GM21528 (cell line): ENCODE results near the gene CDH13.

ENCODE experiments used
- ATAC-seq: cut with Tn5 transposase; IDR thresholded peaks from one replicate; pipeline ENCODE4 v1.9.1; 2021; ENCODE audit warnings: mild to moderate bottlenecking, moderate library complexity; ENCODE audit not compliant: unreplicated experiment, low FRiP score

The CDH13 gene

GRCh38 chr16:83075956-83076355 is 449.2 kb downstream of the CDH13 start:
- no peak for ATAC-seq

GRCh38 chr16:83083361-83083760 is 456.6 kb downstream of the CDH13 start:
- ATAC-seq, result no peak

DNA sequence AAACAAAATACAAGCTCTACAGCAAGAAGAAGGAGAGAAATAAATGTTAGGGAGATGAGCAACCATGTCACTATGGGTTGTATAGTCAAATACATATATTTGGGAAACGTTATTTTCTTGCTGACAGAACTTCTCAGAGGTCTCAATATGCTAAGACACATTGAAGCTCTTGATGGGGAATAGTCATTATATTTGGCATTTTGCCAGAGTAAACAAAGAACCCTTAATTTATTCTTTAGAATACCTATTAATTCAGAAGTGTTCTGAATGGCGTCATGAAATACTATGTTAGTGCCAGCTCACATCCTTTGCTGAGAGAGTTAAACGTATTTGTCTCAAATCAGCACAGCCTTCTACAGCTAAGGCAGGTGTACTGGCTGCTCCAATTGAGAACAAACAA is 458.9 kb downstream of the CDH13 start:
- no peak for ATAC-seq

DNA sequence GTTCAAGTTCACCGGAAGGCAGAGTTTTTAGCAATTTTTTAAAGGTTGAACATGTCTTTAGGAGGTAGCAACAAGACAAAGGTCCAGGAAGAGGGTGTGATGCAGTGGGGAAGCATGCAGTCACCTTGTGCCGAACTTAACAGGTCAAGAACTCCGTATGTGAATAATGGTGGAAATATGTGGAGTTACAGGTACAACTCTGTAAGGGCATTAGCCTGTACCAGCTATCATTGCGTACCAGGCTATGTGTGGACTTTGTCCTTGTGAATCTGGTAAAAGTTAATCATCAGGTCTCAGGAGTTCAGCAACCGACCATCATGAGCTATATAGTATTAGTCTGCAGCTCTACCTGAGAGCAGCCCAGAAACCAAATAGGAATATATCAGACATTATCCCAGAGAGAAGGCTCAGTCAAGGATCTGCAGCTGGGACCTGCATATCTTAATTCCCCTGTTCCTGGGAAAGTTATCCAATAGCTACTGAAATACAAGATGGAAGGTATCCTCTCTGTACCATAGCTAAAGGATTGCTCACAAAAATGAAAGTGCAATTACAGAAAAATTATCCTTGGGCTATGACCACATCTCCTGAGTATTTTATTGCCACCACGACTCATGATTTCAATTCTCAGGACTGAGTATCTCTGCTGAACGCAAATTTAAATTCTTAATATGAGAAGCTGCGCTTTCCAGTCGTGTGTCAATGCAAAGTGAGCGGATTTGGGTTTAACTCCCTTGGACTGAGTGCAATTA is 469.3 kb downstream of the CDH13 start:
- no peak for ATAC-seq

- ATAC-seq, result no peak
Measured at GRCh38 chr16:83098536-83098935, 471.8 kb downstream of the CDH13 start.

- no peak for ATAC-seq
Measured at GRCh38 chr16:83100679-83101078, 473.9 kb downstream of the CDH13 start.

GRCh38 chr16:83102336-83102735 is 475.6 kb downstream of the CDH13 start:
- no peak for ATAC-seq

DNA sequence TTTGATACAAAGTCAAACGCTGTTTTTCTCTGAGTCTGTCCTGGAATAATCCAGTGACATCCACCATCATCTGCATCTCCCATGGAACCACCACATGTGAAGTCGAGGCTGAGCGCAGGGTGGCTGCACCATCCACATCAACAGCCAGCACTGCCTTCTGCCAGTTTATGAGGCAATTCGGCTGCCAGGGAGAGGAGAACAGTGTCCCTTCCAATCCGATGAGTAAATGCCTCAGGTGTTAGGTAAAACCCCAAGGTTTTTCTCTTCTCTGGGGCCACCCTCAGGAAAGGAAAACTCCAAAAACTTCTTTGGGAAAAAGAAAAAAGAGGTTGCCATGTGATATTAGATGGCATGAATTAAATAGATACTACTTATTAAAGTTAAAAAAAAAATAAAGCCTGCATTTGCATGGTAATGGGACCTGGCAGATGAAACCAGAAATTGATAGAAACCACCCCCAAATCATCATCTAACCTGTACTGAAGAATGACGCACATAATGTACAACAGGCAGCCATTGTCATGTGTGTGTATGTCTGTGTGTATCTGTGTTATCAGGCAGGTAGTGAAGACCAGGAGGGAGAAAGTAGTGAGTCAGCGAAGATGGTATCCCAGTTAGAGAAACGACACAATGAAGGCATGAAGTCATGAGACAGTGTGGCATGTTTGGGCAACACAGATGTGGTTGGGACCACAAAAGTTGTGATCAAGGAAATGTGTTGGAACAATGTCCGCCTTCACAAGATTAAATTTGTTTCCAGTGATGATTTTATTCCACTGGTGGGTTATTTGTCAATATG is 478.7 kb downstream of the CDH13 start:
- no peak for ATAC-seq

GRCh38 chr16:83109490-83110125 is 482.8 kb downstream of the CDH13 start:
- ATAC-seq, result no peak

- no peak for ATAC-seq
Measured at GRCh38 chr16:83110269-83110668, 483.5 kb downstream of the CDH13 start.

DNA sequence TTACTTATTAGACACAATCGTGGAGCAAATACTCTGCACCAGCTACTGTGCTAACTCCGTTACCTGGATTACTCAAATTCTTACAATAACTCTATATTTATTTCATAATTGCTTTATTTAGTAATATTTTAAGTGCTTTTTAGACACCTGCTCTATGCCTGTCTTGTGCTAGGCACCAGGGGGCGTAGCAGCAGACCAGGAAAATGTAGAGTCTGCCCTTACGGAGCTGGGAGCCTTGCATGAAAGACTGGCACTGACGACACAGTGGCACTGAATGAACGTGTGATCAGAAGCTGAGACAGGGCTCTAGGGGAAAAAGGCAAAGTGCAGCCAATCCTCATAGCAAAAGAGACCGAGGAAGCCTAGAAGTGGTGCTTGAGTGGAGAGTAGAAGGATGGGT is 486.5 kb downstream of the CDH13 start:
- no peak for ATAC-seq

DNA sequence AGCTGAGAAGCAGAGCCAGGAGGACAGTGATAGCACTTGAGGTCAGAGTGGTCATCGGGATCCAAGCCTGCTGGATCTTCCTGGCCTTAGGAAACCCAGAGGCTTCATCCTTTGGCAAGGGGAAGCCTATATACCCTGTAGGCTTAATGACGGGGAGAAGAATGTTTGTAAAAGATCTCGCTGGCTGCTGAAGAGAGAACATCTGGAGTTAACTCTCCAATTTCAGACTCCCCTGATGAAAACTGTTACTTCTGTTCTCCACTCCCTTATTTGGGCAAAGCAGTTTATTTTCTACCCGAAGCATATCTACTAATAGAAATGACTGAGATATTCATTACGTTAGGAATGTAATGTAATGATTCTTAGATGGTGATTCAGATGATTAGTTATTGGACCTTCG is 487.0 kb downstream of the CDH13 start:
- no peak for ATAC-seq

DNA sequence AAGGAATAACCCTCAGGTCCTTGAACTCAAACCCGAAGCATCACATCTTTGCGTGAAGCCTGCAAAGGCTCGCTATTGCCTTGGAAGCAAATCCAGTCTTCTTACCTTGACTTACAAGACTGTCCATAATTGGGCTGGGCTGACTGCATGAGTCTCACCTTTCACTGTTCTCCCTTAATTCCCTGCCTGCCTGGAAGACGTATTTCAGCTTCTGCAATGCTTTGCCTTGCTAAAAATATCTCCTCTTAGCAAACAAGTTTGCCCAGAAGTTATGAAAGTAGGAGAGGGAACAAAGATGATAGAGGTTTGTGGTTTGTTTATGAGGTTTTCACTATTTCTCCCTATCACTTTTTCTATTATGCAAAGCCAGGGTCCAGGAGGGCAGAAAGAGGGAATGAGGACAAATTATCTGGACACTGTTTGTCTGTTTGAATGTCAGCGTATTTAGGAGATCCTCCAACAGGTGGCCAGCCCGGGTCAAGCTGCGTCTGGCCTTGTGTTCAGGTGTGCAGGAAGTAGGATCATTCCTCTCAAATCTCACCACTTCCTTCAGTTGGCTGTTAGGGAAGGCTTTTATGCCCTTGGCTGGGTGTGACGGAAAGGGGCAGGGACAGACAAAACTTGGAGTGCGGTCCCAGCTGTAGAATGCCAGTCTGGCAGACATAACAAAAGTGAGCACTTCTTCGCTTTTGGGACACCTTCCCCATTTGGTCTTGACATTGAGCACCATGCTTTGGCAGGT is 488.9 kb downstream of the CDH13 start:
- ATAC-seq, result no peak

GRCh38 chr16:83116274-83116892 is 489.6 kb downstream of the CDH13 start:
- ATAC-seq, result no peak

GRCh38 chr16:83117810-83118209 is 491.0 kb downstream of the CDH13 start:
- ATAC-seq, result no peak

GRCh38 chr16:83118365-83118764 is 491.6 kb downstream of the CDH13 start:
- no peak for ATAC-seq

- no peak for ATAC-seq
Measured at GRCh38 chr16:83125999-83126568, 499.3 kb downstream of the CDH13 start.

- no peak for ATAC-seq
Measured at GRCh38 chr16:83128041-83128440, 501.3 kb downstream of the CDH13 start.

DNA sequence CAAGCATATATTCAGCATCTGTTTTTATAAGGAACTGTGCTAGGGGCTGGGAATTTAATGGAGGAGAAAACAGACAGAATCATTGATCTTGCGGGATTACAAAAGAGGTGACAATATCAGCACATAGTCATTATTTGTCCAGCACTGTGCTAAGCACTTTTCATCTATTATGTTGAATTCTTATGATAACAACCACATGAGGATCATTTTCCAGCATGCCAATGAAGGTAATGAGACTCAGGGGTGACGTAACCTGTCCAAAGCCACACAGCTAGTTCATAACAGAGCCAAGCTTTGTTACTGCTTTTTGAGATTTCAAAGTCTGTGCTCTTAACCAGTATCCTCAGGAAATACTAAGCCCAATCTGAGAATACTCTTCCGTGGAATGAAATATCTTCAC is 503.3 kb downstream of the CDH13 start:
- no peak for ATAC-seq

GRCh38 chr16:83134638-83135037 is 507.9 kb downstream of the CDH13 start:
- no peak for ATAC-seq
